AG04450 (cell line): ENCODE data around the gene IMPDH1. TPM values are rescaled to one million over a fixed set of nuclear protein-coding genes. Genes with fewer than 3 reads are reported as not detected.

Source experiments
- CTCF ChIA-PET: fragments of 300-600, 350-600 bp; formaldehyde crosslinking; extraction: SDS; loops from one replicate; lab custom pipeline; 2022; ENCODE audit warnings: antibody characterized with exemption, inconsistent platforms; lab: Charles Lee
- POLR2A ChIA-PET: fragments of 350-600 bp; formaldehyde crosslinking; extraction: SDS; loops from one replicate; lab custom pipeline; 2021; ENCODE audit warnings: antibody characterized with exemption, inconsistent platforms; lab: Yijun Ruan, JAX
- DNase-seq: peaks from one replicate; pipeline ENCODE4 v3.0.0-alpha.2; 2011; ENCODE audit warnings: low read depth, low spot score
- H3K27ac ChIP-seq: one replicate; pipeline ENCODE4 v1.5.1; 2012; ENCODE audit warnings: low read depth, low read length, control low read depth
- H3K27me3 ChIP-seq: one replicate; pipeline ENCODE4 v1.6.0; 2012; ENCODE audit warnings: low read length; ENCODE audit not compliant: control insufficient read depth, insufficient read depth
- H3K4me3 ChIP-seq: 2 replicates; pipeline ENCODE4 v1.5.1; 2011; ENCODE audit warnings: mild to moderate bottlenecking, low read depth, low read length, control low read depth
- H3K9me3 ChIP-seq: 2 replicates; pipeline ENCODE4 v1.5.1; 2012; ENCODE audit warnings: low read length; ENCODE audit not compliant: control insufficient read depth, insufficient read depth
- CTCF ChIP-seq: IDR thresholded peaks from 2 replicates; pipeline ENCODE4 v1.5.1; 2011; ENCODE audit warnings: low read depth, low read length, control low read depth, inconsistent platforms
- polyA plus RNA-seq: library from polyadenylated mRNA; depleted of rRNA; stranded (reverse); fragments of >200 nt; gene quantifications from 2 replicates; pipeline ENCODE4 v1.2.3, GENCODE V29; 2011

IMPDH1 gene
- polyA plus RNA-seq, 1 experiment = 43.8 TPM

- ChIA-PET POLR2A (no interaction called here), CTCF (interaction anchor here (1.4 to 3.4 kb wide), 5 partner anchors 9 to 60 kb away, joined by 3 to 32 read pairs (median 11); no protein-coding TSS in a partner anchor)
- no peak overlapping the region for H3K4me3 ChIP-seq
- no peak for TF ChIP-seq CTCF
- no peaks in the 10 kb centered on the region for H3K9me3 ChIP-seq
- H3K27me3 ChIP-seq = no peaks in the 10 kb centered on the region
- no peak for DNase-seq
- H3K27ac ChIP-seq = no peak overlapping the region
Measured at GRCh38 chr7:128407233-128407589, 2.6 kb downstream of the IMPDH1 start.

DNA sequence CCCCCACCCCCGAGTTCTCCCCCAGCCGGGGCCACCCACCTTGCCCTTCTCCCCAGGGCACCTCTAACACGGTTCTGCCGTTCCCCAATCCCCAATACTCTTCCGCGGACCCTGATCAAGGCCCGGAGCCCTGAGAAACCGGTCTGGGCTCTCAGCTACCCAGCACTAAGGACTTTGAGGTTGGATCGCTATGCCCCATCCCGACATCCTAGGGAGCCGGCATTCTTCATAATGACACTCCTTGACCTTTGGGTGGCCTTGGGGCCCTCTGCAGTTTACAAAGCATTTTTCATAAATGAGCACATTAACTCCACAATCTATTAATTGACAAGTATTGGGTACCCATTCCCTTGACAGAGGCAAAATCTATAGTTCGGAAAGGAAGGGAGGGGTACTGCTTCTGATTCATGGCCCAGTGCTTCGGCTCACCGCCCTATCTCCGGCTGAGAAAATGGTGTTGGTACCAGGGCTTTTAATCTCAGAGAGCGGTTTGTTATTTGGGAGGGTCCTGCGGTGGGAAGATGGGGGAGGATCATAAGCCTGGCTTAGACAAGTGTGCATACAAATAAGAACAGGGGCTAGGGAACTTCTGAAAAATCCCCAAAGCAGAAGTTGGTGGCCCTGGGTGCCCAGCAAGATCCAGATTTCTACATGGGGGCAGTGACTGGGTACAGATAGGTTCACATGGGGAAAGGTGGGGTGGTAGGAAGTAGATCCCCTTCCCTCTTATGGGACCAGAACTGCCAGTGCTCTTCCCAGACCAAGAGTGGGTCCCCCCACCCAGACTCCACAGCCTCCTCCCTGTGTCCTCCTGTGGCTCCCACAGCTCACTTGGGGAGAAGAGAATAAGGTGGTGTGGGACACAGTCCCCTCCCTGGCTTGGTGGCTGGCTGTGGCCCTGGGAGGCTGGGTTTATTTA, 3.2 kb downstream of the IMPDH1 start:
- no peaks in the 10 kb centered on the region for H3K9me3 ChIP-seq
- no peak overlapping the region for H3K27ac ChIP-seq
- H3K4me3 ChIP-seq = peak overlapping the region; percentile 41
- CTCF ChIA-PET = interaction anchor here (3.3 to 3.4 kb wide), 2 partner anchors 19 to 21 kb away, joined by 11 to 32 read pairs; no protein-coding TSS in a partner anchor
- TF ChIP-seq CTCF = no peak
- H3K27me3 ChIP-seq = no peaks in the 10 kb centered on the region
- DNase-seq = no peak
- POLR2A ChIA-PET = no interaction called here

DNA sequence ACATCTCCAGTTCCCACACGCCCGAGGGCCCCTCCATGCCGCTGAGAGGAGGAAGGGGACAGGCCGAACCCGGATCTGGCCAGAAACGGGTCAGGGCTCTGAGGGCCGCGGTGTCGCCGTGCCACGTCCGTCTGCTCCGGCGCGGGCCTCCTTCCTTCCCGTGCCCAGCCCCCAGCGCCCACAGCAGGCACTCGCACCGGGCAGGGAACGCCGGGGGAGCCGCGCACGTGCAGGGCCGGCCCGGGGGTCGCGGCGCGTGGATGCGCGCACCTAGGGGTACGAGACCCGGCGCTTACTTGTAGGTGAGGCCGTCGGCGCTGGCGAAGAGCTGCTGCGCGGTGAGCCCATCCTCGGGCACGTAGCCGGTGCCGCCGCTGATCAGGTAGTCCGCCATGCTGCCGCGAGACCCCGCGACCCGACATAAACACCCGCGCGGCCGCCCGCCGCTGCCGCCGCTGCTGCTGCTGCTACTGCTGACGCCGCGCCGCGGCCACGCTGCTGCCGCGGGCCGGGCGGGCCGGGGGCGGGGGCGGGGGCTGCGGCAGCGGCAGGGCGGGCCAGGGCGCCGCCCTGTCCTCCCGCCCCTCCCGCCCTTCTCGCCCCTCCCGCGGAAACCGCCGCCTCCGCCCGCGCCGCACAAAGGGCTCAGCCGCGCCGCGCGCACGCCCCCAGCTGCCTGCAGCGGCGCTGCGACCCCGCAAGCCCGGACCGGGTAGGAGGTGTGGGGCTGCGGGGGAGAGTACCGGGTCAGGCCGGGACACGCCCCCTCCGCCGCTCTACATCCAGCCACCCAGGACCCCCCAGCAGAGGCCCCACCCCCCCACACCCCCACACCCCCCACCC, 4.1 kb downstream of the IMPDH1 start:
- ChIA-PET POLR2A (no interaction called here), CTCF (interaction anchor here (0.6 kb wide), 2 partner anchors 18 to 20 kb away, joined by 3 read pairs; no protein-coding TSS in a partner anchor)
- peak overlapping the region; percentile 31 for H3K27ac ChIP-seq
- H3K4me3 ChIP-seq = peak overlapping the region; percentile 74
- no peak for TF ChIP-seq CTCF
- H3K27me3 ChIP-seq = no peaks in the 10 kb centered on the region
- DNase-seq = no peak
- no peaks in the 10 kb centered on the region for H3K9me3 ChIP-seq

DNA sequence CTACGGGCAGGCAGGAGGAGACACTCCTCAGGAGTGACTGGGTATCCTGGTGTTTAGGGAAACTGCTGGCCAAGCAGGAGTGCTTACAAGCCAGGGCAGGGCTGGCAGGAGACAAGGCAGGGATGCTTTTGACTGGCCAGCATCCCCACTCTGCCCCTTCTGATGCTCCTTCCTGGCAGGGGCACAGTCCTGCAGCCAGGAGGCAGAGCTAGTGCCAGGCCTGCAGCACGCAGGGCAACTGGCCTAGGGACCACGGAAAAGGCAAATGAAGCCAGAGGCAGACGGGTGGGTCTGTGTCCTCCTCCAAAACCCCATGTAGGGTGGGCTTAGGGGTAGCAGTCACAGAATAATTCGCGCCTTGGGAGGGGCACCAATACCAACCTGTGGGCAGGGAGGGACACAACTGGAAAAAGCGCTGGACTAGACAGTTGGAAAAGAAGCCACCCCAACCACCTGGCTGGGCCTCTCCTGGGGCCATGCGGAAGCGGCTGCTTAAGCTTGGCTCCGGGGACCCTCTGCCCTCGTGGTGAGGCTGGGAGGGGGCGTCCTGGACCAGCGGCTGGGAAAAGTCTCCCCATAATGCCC, 4.8 kb downstream of the IMPDH1 start:
- peak overlapping the region; percentile 31 for H3K27ac ChIP-seq

More for the DNA sequence above, 4.8 kb downstream of the IMPDH1 start:
- no peaks in the 10 kb centered on the region for H3K27me3 ChIP-seq
- no peaks in the 10 kb centered on the region for H3K9me3 ChIP-seq
- H3K4me3 ChIP-seq = peak overlapping the region; percentile 74
- ChIA-PET POLR2A (no interaction called here), CTCF (interaction anchor here (0.6 to 1.1 kb wide), 4 partner anchors 20 to 61 kb away, joined by 3 read pairs; partner anchors contain the start of gene RBM28)
- TF ChIP-seq CTCF = peak; percentile 31; the same call in 1 of the 2 replicates
- DNase-seq = no peak
